NCI-H446 (cell line): ENCODE measurements around the gene TCERG1L.
"Not testable (repeated sequence)": the region's sequence is repeated elsewhere in the genome, so short reads cannot be mapped to it uniquely, and the experiment has no call there.

Experiments
- DNase-seq, 2 experiments: peaks; one replicate each; lab custom pipeline; 2025; lab: John Stamatoyannopoulos, UW

TCERG1L gene

DNA sequence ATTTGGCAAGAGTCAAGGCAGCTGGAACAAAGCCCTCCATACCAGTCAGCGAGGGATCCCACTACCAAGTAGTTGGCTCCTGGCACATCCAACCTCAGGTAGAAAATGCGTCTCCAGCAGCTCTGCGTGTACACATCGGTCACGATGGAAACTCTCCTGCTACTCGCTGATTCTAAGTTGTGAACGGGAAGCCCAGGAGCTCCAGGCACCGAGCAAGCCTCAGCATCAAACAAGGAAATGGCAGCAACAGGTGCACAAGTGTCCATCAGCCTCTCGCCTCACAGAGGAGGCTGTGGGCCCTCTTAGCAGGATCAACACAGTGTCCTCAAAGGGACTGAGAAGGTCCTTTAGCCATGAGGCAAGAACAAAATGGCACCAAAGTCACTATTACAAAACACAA, 127.0 kb downstream of the TCERG1L start:
- DNase-seq, result no peak

- no peak for DNase-seq
Observed at GRCh38 chr10:131183546-131184045, 127.9 kb downstream of the TCERG1L start.

DNA sequence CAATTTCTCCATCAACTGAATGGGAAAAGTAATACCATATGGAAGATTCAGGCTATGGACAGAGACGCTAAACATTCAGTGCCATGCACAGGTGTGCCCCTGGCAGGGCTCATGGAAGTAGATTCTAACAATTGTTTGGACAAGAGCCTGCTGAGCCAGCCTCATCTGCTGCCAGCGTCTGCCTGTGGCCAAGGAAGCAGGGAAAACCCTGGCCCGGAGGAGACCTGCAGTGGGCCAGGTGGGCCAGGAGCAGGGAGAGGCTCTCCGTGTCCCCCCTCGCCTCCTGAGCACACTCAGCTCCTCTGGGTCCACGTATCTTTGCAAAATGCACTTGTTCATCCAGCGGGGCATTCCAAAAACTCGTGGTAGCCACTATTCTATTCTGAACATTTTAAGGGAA, 130.1 kb downstream of the TCERG1L start:
- no peak for DNase-seq

DNA sequence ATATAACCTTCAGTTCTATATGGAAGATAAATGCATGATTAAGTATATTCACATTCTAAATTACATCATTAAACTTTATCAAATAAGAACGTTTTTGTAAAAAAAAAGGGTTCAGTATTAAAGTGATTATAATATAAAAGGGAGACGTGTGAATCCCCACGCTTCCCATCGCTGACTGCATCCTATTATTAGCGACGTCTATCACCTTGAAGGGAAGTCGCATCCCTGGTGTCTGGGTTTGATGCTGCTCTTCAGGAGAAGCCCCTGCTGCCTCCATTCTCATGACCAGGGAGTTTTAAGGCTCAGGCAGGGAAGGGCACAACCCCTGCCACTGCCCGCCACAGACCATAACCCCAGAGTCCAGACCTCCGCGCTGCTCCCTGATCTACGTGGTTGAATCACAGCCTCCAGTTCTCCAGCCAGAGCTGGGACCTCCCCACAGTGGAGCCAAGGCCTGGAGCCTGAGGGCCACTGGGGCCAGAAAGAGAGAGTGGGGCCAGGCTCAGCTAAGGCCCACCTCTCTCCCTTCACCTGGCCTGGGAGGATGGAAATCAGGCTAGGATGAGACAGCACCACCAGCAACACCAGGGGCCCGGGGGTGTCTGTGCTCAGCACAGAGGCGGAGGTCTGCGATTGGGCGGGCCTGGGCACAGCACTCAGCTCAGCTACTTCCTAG, 130.6 kb downstream of the TCERG1L start:
- no peak for DNase-seq

DNA sequence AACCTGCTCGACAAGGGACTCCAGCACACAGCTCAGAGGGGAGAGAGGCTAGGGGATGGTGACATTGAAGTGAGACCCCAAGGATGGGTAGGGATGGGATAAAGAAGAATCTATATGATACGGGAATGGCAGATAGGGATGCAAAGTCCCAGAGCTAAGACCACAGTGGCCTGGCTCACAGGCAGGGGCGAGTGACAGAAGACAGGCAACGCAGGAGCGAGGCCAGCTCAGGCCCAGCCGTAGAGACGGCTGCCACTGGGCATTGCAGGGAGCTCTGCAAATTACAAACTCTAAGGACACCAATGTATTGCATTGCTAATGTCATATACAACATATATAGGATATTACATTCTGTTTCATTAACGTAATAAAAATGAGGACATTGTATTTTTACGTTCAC, 131.4 kb downstream of the TCERG1L start:
- DNase-seq, result no peak

- no peak for DNase-seq
Observed at GRCh38 chr10:131179361-131179760, 132.2 kb downstream of the TCERG1L start.

DNA sequence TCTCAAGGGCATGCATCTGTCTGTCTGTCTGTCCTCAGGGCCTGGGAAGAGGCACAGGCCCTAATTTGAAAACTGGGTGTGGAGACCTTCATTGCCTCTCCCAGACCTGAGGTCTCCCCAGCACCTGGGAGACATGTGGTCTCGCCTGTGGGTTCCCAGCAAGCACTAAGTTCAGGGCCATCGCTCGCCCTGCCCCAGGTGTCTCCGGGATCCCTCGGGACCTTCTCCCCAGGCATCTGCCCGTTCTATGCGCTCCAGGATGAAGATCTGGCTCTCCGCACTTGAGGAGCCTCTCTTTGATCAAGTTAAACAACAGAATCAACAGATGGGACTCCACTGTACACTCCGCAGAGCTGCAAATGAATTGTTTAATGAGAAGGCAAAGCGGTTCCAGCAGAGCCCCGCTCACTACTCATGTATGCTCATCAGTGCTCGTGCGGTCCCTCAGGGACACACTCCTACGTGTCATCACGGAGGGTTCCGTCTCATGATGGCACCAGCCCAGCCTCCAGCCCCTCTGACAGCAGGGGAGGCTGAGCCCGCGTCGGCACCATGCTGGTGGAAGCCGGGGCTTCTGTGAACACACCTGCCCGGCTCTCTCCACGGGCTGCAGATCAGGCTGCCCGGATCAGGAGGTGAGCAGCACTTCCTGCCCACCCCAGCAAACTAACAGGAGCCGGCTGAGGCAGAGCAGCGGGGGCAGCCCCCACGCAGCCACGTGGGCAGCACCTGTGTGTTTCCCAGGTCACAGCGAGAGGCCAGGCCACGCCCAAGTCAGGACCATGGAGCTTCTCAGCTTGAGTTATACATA, 132.8 kb downstream of the TCERG1L start:
- no peak for DNase-seq

DNA sequence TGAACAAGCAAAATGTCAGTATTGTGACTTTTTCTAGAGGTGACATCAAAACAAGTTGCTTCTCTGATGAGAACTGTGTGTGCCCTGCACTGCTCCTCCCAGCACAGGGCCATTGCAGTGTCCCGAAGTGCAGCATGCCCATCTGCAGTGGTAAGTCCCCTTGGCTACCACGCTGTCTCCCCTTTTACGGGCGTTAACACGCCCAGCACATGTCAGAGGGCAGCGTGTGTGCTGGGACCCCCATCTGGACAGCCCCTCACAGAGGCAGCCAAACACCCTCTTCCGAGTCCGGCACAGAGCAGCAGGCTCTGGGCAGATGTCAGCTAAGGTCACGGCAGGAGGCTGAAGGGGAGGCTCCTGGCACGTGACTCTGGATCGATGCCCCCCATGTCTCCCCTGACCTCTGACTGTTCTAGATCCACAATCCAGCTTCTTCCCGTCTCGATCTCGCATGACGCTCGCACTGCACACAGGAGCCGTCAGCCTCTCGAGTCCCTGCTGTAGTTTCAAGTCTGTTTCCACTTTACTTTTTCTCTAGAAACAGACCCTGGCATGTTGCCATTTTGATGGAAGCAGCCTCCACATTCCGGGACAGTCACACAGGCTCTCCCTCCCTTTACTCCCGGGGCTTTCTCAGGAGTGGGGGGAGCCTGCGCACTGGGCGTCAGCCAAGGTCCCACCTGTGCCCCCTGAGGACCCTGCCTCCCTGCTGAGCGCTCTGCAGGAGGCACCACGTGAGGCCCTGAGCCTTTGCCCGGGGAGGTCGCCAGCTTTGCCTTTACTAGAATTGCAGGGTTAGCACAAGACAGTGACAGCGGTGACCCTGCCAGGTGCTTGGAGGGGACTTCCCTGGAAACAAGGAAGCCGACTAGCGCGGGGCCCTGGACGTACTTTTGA, 133.8 kb downstream of the TCERG1L start:
- no peak for DNase-seq

DNA sequence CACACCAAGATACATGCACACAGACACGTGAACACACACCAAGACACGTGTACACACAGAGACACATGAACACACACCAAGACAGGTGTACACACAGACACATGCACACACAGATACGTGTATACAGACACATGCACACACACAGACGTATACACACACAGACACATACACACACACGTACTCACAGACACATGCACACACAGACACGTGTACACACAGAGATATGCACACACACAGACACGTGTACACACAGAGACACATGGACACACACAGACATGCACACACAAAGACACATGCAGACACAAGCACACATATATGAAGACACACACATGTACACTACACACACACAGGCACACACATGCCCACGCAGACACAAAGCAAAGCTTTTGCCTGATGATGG, 134.6 kb downstream of the TCERG1L start:
- DNase-seq, result no peak

GRCh38 chr10:131176324-131176723, 135.2 kb downstream of the TCERG1L start:
- not testable (repeated sequence) for DNase-seq

DNA sequence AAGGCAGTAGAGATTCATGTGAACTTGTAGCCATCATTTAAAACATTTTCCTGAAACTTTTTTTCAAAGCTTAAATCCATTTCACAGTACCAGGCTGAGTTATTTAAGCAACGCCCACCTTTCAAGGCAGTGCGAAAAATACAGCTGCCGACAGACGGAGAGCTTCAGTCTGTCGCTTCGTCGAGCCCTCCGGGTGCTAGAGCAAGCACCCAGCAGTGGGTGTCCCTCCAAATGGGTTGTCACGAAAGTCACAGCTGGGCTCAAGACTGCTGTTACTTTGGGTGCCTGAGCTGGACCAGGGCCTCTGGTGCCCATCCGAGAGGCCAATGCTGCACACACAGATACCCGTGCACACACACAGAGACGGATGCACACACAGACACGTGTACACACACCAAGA, 135.6 kb downstream of the TCERG1L start:
- no peak for DNase-seq

DNA sequence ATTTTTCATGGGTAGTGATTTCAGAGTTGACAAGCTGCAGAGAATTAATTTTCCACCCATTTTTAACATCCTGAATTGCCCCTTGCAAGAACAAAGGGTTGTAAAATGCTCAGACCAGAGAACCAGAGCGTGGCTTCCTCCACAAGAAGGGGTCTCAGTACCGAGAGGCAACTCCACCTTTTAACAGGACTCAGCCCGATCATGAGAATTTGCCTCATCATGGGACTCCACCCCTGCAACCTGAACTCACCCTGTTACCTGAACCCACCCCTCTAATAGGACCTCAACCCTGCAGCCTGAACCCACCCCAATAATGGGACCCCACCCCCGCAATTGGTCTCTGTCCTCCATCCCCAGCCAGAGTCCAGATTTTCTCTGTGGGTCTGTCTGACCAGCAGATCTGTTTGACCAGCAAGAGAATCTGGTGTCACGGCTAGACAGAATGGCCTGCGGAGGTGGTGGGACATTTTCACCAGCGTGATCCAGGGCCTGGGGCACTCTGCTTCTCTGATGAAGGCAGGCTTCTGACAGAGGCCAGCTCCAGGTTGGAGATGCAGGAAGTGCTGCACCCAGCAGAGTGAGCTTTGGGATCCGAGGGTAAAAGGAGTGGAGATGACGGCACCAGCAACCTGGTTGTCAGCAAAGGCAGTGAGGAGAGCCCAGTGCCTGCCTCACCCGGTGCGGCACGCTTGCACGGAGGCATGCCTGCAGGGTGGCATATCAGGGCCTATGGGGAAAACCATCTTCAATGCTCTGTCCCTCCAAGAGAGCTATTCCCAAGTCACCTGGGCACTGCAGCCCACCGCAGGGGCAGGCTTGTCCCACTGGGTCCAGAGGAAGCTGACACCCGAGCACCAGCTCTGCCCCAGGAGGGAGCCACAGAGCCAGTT, 136.6 kb downstream of the TCERG1L start:
- no peak for DNase-seq

- no peak for DNase-seq
Observed at GRCh38 chr10:131174211-131174565, 137.3 kb downstream of the TCERG1L start.

DNA sequence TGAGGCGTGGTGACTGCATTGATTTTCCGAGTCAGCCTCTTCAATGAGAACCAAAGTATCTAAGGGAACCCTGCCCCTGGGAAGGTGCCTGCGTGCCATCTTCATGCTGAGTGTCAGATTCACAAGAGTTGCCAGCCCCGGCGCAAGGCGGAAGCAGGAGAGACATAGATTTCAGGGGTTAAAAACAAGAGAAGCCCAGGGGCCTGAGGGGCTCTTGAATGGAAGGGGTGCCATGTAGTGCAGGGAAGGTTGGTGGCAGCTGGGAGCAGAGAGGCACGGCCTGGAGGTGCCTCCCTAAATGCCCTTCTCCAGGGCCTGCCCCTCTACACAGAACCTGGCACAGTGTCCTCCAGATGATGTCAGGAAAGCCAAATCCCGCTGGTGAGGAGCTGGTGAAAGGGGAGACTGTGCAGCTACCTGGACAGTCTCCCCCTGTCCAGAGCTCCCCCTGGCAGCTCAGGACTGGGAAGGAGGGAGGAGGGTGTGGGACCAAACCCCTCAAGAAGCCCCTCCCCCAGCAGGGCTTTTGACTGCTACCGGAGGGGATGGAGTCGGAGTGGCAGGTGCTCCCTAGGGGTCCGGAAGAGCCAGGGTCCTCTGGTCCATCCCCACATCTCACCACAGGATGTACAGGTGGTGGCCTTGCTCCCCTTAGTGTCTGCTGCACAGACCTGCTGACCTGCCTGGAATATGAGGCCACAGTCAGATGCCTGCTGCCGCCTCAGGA, 137.9 kb downstream of the TCERG1L start:
- no peak for DNase-seq

- no peak for DNase-seq
Observed at GRCh38 chr10:131172433-131172832, 139.1 kb downstream of the TCERG1L start.

- no peak for DNase-seq
Observed at GRCh38 chr10:131169146-131169545, 142.4 kb downstream of the TCERG1L start.

GRCh38 chr10:131168238-131168875, 143.2 kb downstream of the TCERG1L start:
- DNase-seq, result no peak

- no peak for DNase-seq
Observed at GRCh38 chr10:131167036-131167860, 144.3 kb downstream of the TCERG1L start.

DNA sequence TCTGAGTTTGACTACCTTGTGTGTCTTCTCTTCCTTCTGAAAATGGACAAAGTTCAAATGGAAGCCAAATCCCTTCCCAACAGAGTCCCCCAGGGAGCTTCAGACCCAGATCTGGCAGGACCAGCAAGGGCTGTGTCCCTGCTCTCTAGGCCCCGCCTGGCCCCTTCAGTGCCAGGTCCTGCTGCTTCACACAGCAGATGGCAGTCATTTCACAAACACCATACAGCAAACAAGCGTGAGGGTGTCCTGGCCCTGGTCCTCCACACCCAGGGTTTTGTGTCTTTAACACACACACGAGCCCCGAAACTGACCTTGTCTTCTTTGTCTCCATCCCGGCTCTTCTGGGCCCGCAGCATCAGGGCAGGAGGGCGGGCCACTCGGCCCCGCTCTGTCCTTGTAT, 145.0 kb downstream of the TCERG1L start:
- DNase-seq, result no peak
